GM21515 (cell line): ENCODE data around the gene LMAN1L.

Experiments
- ATAC-seq: cut with Tn5 transposase; IDR thresholded peaks from one replicate; pipeline ENCODE4 v1.9.1; 2021; ENCODE audit not compliant: unreplicated experiment

Gene LMAN1L

DNA sequence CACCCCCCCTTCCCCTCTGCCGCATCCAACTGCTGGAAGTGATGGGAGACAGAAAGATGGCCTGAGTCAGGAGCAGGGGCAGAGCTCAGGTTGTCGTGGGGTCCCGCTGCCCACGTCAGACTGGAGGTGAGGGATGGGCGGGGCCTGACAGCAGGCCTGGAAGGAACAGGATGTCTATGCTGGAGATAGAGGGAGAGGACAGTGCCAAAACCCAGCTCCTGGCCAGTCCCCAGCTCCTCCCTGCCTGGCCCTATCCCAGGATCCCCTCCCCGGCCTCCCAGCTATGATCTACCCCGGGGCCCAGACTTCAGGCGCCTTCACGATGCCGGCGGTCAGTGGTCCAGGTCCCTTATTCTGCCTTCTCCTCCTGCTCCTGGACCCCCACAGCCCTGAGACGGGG is at the start of gene LMAN1L:
Gene LMAN1L, plus strand, starts transcription at position 303 of the 400 bp plus-strand sequence. Its CDS starts 20 bp downstream, at position 323.
- ATAC-seq = no peak

DNA sequence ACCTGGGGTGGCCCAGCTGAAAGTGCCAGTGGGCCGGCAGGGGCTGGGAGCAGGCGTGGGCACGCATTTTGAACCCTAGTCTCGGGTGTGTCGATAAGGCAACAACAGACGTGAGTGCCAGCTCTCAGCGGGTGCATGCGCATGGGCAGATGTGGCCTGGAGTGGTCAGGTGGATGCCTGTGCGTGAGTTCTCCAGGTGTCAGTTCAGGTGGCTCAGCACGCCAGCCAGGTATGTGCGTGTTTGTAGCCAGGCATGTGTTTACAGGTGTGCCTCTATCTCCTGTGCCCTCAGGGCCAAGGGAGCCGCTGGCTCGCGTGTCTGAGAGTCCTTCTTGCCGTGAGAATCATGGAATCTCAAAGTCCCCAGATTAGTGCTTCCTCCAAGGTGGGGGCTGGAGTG is 49.2 kb upstream of the LMAN1L start:
- ATAC-seq = no peak

DNA sequence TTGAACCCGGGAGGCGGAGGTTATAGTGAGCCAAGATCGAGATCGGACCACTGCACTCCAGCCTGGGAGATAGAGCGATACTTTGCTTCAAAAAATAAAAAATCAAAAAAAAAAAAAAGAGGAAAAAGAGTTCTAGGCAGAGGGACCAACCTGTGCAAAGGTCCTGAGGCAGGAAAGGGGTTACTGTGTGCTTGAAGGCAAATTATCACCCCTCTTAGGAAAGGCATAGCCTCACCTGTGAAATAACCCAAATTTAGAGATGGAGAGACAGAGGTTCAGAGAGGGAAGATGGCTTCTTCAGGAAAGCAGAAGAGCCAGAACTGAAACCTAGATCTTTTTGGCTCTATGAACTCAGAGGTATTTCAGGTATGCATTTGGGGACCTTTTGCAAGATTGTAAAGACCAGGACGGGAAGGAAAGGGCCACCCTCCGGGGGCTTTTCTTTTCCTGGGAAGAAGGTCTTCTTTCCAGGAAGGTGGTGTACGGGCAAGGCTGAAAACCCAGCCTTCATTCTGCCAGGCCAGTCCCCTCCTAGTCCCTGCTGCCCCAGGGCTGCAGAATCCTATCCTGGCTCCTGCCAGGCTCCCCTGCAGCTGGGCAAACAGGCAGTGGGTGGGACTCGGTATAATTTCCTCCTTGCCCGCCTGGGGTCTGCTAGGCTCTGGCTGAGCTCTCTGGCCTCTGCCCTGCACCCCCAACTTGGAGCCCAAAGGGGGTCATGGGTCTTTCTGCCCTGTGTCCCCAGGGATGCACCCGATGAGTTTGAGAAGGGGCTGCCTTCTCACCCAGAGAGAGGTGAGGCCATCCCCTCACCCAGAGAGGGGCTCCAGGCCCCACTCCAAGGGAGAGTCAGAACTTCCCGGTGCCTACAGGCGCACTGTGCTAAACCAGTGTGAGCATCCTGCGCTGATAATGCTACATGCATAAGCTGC is 45.2 kb upstream of the LMAN1L start:
- no peak for ATAC-seq

- ATAC-seq = no peak
Measured at GRCh38 chr15:74768099-74768770, 44.4 kb upstream of the LMAN1L start.

DNA sequence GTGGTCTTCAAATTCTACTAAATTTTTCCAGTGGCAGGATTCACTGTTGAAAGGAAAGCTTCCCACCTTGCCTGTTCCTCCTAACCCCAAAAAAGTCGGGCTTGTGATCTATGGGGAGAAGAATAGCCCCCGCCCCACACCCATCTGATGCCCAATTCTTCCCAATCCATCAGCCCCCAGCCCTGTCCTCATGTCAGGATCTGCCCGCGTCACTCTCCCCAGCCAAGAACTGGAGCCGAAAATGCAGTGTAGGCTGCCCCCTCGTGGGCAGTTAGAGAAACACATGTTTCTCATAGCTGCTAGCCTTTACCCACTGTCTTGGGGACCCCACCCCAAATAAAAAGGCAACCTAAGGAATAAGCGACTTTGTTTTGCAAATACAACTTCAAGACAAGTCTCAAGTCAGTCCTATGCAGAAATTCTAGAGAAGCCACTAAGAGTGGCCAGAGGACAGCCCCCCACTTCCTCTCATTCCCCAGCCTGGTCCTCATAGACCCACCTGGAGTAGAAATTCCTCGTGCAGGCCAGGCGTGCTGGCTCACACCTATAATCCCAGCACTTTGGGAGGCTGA is 43.8 kb upstream of the LMAN1L start:
- ATAC-seq = no peak

DNA sequence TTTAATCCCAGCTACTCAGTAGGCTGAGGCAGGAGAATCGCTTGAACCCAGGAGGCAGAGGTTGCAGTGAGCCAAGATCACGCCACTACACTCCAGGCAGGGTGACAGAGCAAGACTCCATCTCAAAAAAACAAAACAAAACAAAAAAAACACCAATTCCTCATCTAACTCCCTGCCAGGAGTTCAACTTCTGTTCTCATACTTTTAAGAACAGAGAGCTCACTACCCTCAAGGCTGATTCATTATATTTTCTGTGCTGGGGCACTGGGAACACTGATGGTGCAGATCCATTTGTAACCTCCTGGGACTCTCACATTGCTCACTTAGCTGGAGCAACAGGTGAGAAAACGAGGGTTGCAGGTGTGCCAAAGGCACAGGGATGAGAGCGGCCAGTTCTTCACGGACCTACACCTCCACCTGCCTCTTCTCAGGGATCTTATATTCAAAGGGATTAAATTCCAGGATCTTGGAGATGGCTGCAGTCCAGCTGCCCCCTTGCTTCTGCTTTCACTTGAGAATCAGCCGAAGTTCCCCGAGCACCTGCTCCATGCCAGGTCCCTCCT is 43.1 kb upstream of the LMAN1L start:
- no peak for ATAC-seq

GRCh38 chr15:74770211-74770903 is 42.3 kb upstream of the LMAN1L start:
- no peak for ATAC-seq

DNA sequence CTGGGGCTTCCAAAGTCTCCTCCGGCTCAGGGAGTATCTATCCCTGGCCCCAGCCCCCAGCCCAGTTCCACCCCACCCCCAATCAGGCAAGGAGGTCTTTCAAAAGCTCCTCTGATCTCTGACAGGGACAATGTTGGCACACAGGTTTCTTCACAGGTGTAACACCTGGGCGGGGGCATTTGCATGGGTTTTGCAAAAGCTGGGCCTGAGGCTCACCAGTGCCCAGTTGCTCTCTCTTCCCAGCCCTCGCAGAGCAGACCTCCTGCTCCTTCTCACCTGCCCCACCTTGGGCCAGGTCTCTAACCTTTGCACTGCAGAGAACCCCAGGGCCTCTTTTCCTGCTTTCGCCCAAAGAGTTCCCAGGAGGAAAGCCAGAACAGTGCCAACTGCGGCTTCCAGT is 39.3 kb upstream of the LMAN1L start:
- no peak for ATAC-seq

GRCh38 chr15:74773731-74774252 is 38.8 kb upstream of the LMAN1L start:
- ATAC-seq = no peak

GRCh38 chr15:74775132-74775562 is 37.5 kb upstream of the LMAN1L start:
- no peak for ATAC-seq

GRCh38 chr15:74775894-74776293 is 36.7 kb upstream of the LMAN1L start:
- no peak for ATAC-seq

GRCh38 chr15:74776821-74777768 is 35.5 kb upstream of the LMAN1L start:
- ATAC-seq = no peak

DNA sequence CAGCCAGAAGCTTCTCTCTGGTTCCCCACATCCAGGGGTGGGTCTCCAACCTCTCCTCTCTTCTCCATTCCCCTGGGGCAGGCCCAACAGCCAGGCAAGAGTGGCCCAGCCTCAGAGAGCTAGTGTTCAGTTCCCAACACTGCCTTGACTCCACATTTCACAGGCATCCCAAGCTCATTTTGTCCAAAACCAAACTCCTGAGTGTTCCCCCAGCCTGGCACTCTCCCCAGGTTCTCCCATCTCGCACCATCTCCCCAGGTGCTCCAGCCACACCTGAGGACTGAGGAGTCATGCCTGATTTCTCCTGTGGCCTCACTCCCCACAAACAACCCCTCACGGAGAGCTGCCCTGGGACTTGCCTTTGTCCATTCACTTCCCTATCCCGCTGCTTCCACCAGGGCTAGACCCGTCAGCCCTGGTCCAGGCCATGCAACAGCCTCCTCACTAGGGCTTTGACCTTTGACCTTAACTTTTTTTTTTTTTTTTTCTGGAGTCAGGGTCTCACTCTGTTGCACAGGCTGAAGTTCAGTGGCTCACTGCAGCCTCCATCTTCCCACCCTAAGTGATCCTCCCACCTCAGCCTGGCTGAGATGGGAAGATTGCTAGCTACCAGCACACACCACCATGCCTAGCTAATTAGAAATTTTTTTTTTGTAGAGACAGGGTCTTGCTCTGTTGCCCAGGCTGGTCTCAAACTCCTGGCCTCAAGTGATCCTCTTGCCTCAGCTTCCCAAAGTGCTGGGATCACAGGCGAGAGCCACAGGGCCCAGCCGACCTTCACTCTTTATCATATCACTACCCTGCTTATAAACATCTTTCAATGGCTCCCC is 34.7 kb upstream of the LMAN1L start:
- no peak for ATAC-seq

DNA sequence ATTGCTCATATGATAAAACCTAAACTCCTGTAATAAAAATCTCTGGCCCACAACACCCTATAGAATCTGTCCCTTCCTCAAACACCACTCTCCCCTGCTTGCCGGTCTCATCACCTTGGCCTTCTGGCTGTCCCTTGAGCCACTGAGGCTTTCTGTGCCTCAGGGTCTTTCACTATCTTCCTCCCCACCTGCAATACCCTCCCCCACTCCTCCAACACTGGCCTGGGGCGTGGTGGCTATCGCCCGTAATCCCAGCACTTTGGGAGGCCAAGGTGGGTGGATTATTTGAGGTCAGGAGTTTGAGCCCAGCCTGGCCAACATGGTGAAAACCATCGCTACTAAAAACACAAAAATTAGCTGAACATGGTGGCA is 34.0 kb upstream of the LMAN1L start:
- ATAC-seq = no peak

DNA sequence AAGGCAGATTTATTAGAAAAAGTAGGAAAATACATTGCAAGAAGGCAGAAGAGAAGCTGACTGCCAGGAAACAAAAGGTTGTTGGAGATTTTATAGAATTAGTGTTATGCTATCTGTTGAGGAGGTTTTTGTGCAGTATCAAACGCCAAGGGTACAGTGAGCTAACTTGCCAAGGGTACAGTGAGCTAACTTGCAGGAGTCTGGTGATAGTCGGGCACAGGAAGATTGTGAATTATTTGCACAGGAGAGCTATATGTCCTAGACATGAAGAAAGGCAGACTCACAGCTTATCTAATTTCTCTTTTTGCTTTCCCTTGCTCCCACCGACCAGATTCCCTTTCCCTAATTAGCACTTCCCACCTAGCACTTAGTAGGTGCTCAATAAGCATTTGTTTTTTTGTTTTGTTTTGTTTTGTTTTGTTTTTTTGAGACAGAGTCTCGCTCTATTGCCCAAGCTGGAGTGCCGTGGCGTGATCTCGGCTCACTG is 33.4 kb upstream of the LMAN1L start:
- no peak for ATAC-seq

- ATAC-seq = no peak
Measured at GRCh38 chr15:74780523-74781430, 31.9 kb upstream of the LMAN1L start.

DNA sequence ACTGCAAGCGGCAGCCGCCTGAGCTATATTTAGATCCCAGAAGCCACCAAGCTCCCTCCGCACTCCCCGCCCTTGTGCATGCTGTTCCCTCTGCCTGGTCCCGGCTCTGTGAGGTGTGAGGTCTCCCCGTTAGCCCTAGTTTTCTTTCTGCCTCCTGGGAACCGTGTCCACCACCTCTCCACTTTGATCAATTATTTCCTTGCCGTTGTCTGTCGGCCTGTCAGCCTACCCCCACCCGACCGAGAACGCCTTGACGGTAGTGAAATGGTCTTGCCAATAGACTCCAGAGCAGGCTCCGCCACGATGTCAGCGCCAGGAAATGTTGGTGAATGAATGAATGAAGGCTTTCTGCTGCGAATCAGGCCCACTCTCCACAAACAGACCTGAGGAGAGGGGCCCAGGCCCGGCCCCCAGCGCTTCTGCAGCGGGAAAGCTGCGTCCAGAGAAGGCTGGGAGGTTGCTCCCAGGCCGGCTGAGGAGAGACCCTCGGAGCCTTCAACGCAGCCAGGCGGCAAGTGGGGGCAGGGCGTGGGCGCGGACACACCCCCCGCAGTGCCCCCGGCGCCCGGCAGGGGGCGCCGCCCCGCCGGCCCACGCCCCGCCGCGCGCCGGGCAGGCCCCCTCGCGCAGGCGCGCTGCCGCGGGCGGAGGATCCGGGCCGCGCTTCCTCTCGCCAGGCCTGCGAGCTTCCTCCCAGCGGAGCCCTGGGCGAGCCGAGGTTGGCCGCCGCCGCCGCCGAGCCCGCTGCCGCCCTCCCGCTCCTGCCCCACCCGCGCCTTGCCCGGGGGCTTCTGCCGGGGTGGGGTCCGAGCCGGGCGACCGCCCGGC is 31.0 kb upstream of the LMAN1L start, which contains the start of gene CSK:
Gene CSK, plus strand, starts transcription at position 650 of the 828 bp plus-strand sequence. CDS start 16,218 bp downstream, outside the sequence.
- ATAC-seq = no peak
